ENCODE results near the gene ELOB.

Gene ELOB

GRCh38 chr16:2777231-2777902, at the start of gene ELOB:
TSS of gene ELOB (minus strand) at chr16:2777280. CDS start at chr16:2777239, 41 bp downstream.
- DNase-seq = peak; percentile 23

- DNase-seq = no peak
Measured at GRCh38 chr16:2825906-2826305, 48.8 kb upstream of the ELOB start.

GRCh38 chr16:2825049-2825742, 48.1 kb upstream of the ELOB start:
- DNase-seq = no peak

GRCh38 chr16:2824626-2825025, 47.5 kb upstream of the ELOB start:
- no peak for DNase-seq

GRCh38 chr16:2822496-2822895, 45.4 kb upstream of the ELOB start:
- no peak for DNase-seq

- DNase-seq = no peak
Measured at GRCh38 chr16:2822158-2822495, 45.0 kb upstream of the ELOB start.

- no peak for DNase-seq
Measured at GRCh38 chr16:2821487-2822157, 44.5 kb upstream of the ELOB start.

- DNase-seq = no peak
Measured at GRCh38 chr16:2820836-2821486, 43.9 kb upstream of the ELOB start.

GRCh38 chr16:2819939-2820835, 43.1 kb upstream of the ELOB start:
- DNase-seq = no peak

- no peak for DNase-seq
Measured at GRCh38 chr16:2819179-2819938, 42.3 kb upstream of the ELOB start.

GRCh38 chr16:2818272-2818876, 41.3 kb upstream of the ELOB start:
- DNase-seq = no peak

GRCh38 chr16:2817340-2818271, 40.5 kb upstream of the ELOB start:
- DNase-seq = no peak

GRCh38 chr16:2816751-2817339, 39.8 kb upstream of the ELOB start, which contains the start of gene PRSS21:
TSS of gene PRSS21 (plus strand) at chr16:2817237. CDS start at chr16:2817269, 32 bp downstream.
- DNase-seq = no peak

- DNase-seq = no peak
Measured at GRCh38 chr16:2815299-2815771, 38.3 kb upstream of the ELOB start.

- DNase-seq = no peak
Measured at GRCh38 chr16:2814551-2815298, 37.6 kb upstream of the ELOB start.

GRCh38 chr16:2813771-2814221, 36.7 kb upstream of the ELOB start:
- no peak for DNase-seq

- no peak for DNase-seq
Measured at GRCh38 chr16:2811703-2812471, 34.8 kb upstream of the ELOB start.

- no peak for DNase-seq
Measured at GRCh38 chr16:2810651-2811050, 33.6 kb upstream of the ELOB start.
